SK-N-SH treated with all-trans-retinoic acid at 6 μM for 48 hours (cell line): ENCODE data around the gene MUC22.

ENCODE experiments used
- ATAC-seq: fragments of 200-7000 bp; cut with Tn5 transposase; 3 replicates; pipeline ENCODE4 v1.9.1; 2020; ENCODE audit warnings: mild to moderate bottlenecking, moderate library complexity
- ARNTL ChIP-seq: fragments of 450-650 bp; formaldehyde crosslinking; IDR thresholded peaks from 2 replicates; pipeline ENCODE4 v1.5.0; 2020; ENCODE audit warnings: low read depth, mild to moderate bottlenecking, moderate library complexity, borderline replicate concordance
- CREB5 ChIP-seq: fragments of 250-450 bp; sonication (Bioruptor Pico); IDR thresholded peaks from 2 replicates; pipeline ENCODE4 v1.5.1; 2020; ENCODE audit warnings: low read depth, mild to moderate bottlenecking, moderate library complexity
- ESRRG ChIP-seq: fragments of 250-450 bp; sonication (Bioruptor Pico); IDR thresholded peaks from 2 replicates; pipeline ENCODE4 v1.6.1; 2021; ENCODE audit warnings: mild to moderate bottlenecking
- GLIS3 ChIP-seq: fragments of 250-450 bp; sonication (Bioruptor Pico); IDR thresholded peaks from 2 replicates; pipeline ENCODE4 v1.5.0; 2020; ENCODE audit warnings: mild to moderate bottlenecking, moderate library complexity
- ISL1 ChIP-seq: fragments of 250-450 bp; sonication (Bioruptor Pico); IDR thresholded peaks from 2 replicates; pipeline ENCODE4 v2.1.2; 2022; ENCODE audit warnings: mild to moderate bottlenecking, moderate library complexity
- OSR1 ChIP-seq: fragments of 250-450 bp; sonication (Bioruptor Pico); IDR thresholded peaks from 2 replicates; pipeline ENCODE4 v1.8.0; 2022; ENCODE audit warnings: moderate library complexity, mild to moderate bottlenecking, inconsistent platforms
- PATZ1 ChIP-seq: fragments of 250-450 bp; sonication (Bioruptor Pico); IDR thresholded peaks from 2 replicates; pipeline ENCODE4 v1.8.0; 2020; ENCODE audit warnings: mild to moderate bottlenecking, moderate library complexity, borderline replicate concordance
- PPARA ChIP-seq: fragments of 250-450 bp; sonication (Bioruptor Pico); IDR thresholded peaks from 2 replicates; pipeline ENCODE4 v1.5.0; 2020; ENCODE audit warnings: mild to moderate bottlenecking, borderline replicate concordance
- RARB ChIP-seq: fragments of 250-450 bp; sonication (Bioruptor Pico); IDR thresholded peaks from 2 replicates; pipeline ENCODE4 v1.8.0; 2021; ENCODE audit warnings: mild to moderate bottlenecking, moderate library complexity
- SNAI2 ChIP-seq: fragments of 250-450 bp; sonication (Bioruptor Pico); IDR thresholded peaks from 2 replicates; pipeline ENCODE4 v1.5.0; 2020; ENCODE audit warnings: mild to moderate bottlenecking, moderate library complexity
- TCF4 ChIP-seq: fragments of 250-450 bp; sonication (Bioruptor Pico); IDR thresholded peaks from 2 replicates; pipeline ENCODE4 v1.8.0; 2021; ENCODE audit warnings: mild to moderate bottlenecking, moderate library complexity, borderline replicate concordance
- TOX ChIP-seq: fragments of 250-450 bp; sonication (Bioruptor Pico); IDR thresholded peaks from 2 replicates; pipeline ENCODE4 v1.8.0; 2021; ENCODE audit warnings: mild to moderate bottlenecking, moderate library complexity, borderline replicate concordance
- TSHZ2 ChIP-seq: fragments of 250-450 bp; sonication (Bioruptor Pico); IDR thresholded peaks from 2 replicates; pipeline ENCODE4 v1.5.0; 2020; ENCODE audit warnings: mild to moderate bottlenecking, moderate library complexity
- ZC3H10 ChIP-seq: fragments of 250-450 bp; sonication (Bioruptor Pico); IDR thresholded peaks from 2 replicates; pipeline ENCODE4 v1.5.1; 2021; ENCODE audit warnings: mild to moderate bottlenecking, moderate library complexity
- ZFP3 ChIP-seq: fragments of 250-450 bp; sonication (Bioruptor Pico); IDR thresholded peaks from 2 replicates; pipeline ENCODE4 v1.5.0; 2020; ENCODE audit warnings: mild to moderate bottlenecking, moderate library complexity
- ZFP30 ChIP-seq: fragments of 450-650 bp; formaldehyde crosslinking; IDR thresholded peaks from 2 replicates; pipeline ENCODE4 v1.5.0; 2022; ENCODE audit warnings: mild to moderate bottlenecking, moderate library complexity
- ZNF565 ChIP-seq: fragments of 450-650 bp; formaldehyde crosslinking; conservative IDR thresholded peaks from 2 replicates; pipeline ENCODE4 v1.5.0; 2020; ENCODE audit warnings: low read depth, mild to moderate bottlenecking, moderate library complexity
- ZNF70 ChIP-seq: fragments of 450-650 bp; formaldehyde crosslinking; IDR thresholded peaks from 2 replicates; pipeline ENCODE4 v1.5.0; 2020; ENCODE audit warnings: mild to moderate bottlenecking, moderate library complexity
- ZNF8 ChIP-seq: fragments of 450-650 bp; formaldehyde crosslinking; IDR thresholded peaks from 2 replicates; pipeline ENCODE4 v1.5.0; 2020; ENCODE audit warnings: mild to moderate bottlenecking, moderate library complexity
- TF ChIP-seq, protein P1 (sequence below): fragments of 250-450 bp; sonication (Bioruptor Pico); IDR thresholded peaks from 2 replicates; pipeline ENCODE4 v1.5.1; 2021; ENCODE audit warnings: mild to moderate bottlenecking, moderate library complexity
- TF ChIP-seq, protein P2 (sequence below): fragments of 250-450 bp; sonication (Bioruptor Pico); IDR thresholded peaks from 2 replicates; pipeline ENCODE4 v1.8.0; 2021; ENCODE audit warnings: low read depth, mild to moderate bottlenecking, moderate library complexity, borderline replicate concordance

The MUC22 gene

DNA sequence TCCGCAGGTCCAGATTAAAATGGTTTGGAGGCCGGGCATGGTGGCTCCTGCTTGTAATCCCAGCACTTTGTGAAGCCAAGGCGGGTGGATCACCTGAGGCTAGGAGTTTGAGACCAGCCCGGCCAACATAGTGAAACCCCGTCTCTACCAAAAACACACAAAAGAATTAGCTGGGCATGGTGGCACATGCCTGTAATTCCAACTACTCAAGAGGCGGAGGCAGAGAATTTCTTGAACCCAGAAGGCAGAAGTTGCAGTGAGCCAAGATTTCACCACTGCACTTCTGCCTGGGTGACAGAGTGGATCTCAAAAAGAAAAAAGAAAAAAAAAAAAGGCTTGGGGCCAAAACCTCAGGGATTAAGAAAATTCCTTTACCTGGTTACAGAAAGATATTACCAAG is 71.6 kb downstream of the MUC22 start:
- ATAC-seq = no peak
- no peak for TF ChIP-seq ESRRG (CRISPR knock-in tag)
- TF ChIP-seq TSHZ2 = no peak
- no peak for TF ChIP-seq RARB (CRISPR knock-in tag)
- no peak for TF ChIP-seq PATZ1 (CRISPR knock-in tag)
- TF ChIP-seq ZNF8 (CRISPR knock-in tag) = no peak
- no peak for TF ChIP-seq PPARA
- TF ChIP-seq TOX (CRISPR knock-in tag) = no peak
- TF ChIP-seq ZC3H10 (CRISPR knock-in tag) = no peak
- TF ChIP-seq, protein P1, sequence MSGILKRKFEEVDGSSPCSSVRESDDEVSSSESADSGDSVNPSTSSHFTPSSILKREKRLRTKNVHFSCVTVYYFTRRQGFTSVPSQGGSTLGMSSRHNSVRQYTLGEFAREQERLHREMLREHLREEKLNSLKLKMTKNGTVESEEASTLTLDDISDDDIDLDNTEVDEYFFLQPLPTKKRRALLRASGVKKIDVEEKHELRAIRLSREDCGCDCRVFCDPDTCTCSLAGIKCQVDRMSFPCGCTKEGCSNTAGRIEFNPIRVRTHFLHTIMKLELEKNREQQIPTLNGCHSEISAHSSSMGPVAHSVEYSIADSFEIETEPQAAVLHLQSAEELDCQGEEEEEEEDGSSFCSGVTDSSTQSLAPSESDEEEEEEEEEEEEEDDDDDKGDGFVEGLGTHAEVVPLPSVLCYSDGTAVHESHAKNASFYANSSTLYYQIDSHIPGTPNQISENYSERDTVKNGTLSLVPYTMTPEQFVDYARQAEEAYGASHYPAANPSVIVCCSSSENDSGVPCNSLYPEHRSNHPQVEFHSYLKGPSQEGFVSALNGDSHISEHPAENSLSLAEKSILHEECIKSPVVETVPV (CRISPR knock-in tag) = no peak
- TF ChIP-seq OSR1 (CRISPR knock-in tag) = no peak
- TF ChIP-seq CREB5 = no peak
- TF ChIP-seq SNAI2 = no peak
- TF ChIP-seq ZFP30 = no peak
- no peak for TF ChIP-seq ZFP3
- TF ChIP-seq ZNF565 (CRISPR knock-in tag) = no peak
- TF ChIP-seq ZNF70 (CRISPR knock-in tag) = no peak
- TF ChIP-seq, protein P2, sequence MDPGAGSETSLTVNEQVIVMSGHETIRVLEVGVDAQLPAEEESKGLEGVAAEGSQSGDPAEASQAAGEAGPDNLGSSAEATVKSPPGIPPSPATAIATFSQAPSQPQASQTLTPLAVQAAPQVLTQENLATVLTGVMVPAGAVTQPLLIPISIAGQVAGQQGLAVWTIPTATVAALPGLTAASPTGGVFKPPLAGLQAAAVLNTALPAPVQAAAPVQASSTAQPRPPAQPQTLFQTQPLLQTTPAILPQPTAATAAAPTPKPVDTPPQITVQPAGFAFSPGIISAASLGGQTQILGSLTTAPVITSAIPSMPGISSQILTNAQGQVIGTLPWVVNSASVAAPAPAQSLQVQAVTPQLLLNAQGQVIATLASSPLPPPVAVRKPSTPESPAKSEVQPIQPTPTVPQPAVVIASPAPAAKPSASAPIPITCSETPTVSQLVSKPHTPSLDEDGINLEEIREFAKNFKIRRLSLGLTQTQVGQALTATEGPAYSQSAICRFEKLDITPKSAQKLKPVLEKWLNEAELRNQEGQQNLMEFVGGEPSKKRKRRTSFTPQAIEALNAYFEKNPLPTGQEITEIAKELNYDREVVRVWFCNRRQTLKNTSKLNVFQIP (CRISPR knock-in tag) = no peak
- no peak for TF ChIP-seq TCF4 (CRISPR knock-in tag)
- no peak for TF ChIP-seq ARNTL (CRISPR knock-in tag)
- TF ChIP-seq ISL1 = no peak

DNA sequence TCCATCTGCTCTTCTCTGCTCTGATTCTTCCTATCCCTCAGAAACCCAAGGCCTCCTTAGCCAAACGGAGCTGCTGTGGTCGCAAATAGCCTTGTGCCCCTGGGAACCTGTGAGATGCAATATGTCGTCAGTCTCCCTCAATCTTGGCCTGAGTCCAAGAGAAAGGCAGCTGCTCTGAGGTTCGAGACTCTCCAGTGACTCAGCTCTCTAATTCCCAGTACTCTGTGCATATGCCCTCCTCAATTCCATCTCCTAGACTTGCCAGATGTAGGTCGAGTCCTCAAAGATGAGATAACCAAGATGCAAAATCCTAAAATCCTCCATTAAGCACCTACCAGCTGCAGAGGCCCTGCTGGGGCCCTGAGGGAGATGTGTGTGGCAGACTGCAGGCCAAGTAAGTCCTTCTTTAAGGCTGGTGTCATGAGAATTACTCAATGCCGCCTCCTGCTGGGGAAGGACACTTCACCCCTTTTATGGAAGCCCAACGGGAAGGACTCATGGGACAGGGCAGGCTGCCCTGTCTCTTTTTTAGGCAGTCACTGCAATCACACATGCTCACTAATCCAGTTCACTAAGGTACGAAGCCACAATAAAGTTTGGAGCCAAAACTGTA is 73.6 kb downstream of the MUC22 start:
- ATAC-seq = no peak; the same call in 2 of the 3 replicates
- TF ChIP-seq ZFP30 (no peak), ISL1 (no peak), ZNF70 (CRISPR knock-in tag) (no peak), ESRRG (CRISPR knock-in tag) (no peak), TSHZ2 (no peak), TOX (CRISPR knock-in tag) (no peak), CREB5 (no peak), ZFP3 (no peak), ZNF565 (CRISPR knock-in tag) (no peak), PPARA (no peak), ARNTL (CRISPR knock-in tag) (no peak), GLIS3 (CRISPR knock-in tag) (no peak), ZC3H10 (CRISPR knock-in tag) (no peak), SNAI2 (no peak), RARB (CRISPR knock-in tag) (no peak)
- TF ChIP-seq, protein P2 (CRISPR knock-in tag) = no peak
